IMR-90 (cell line): ENCODE measurements around the gene RASSF7.
A peak's percentile ranks its signal among the peaks of the same experiment; 100 is the strongest.

Experiments used
- BHLHE40 ChIP-seq: fragments of 150-350 bp; IDR thresholded peaks from 2 replicates; pipeline ENCODE4 v1.6.1; 2016; ENCODE audit warnings: mild to moderate bottlenecking, low read depth, low read length
- CEBPB ChIP-seq: IDR thresholded peaks from 2 replicates; pipeline ENCODE4 v1.6.1; 2012; ENCODE audit warnings: low read depth, low read length, improper control_type of control experiment
- CHD1 ChIP-seq: IDR thresholded peaks from 2 replicates; pipeline ENCODE4 v1.6.1; 2012; ENCODE audit warnings: low read depth, low read length, improper control_type of control experiment
- FOS ChIP-seq: fragments of 150-350 bp; IDR thresholded peaks from 2 replicates; pipeline ENCODE4 v1.6.1; 2016; ENCODE audit warnings: low read depth, low read length
- MAZ ChIP-seq: IDR thresholded peaks from 2 replicates; pipeline ENCODE4 v1.6.1; 2012; ENCODE audit warnings: low read depth, mild to moderate bottlenecking, low read length, improper control_type of control experiment, moderate library complexity, borderline replicate concordance
- MXI1 ChIP-seq: IDR thresholded peaks from 2 replicates; pipeline ENCODE4 v1.6.1; 2012; ENCODE audit warnings: low read depth, mild to moderate bottlenecking, low read length, moderate library complexity, borderline replicate concordance
- POLR2A ChIP-seq: IDR thresholded peaks from 2 replicates; pipeline ENCODE4 v1.6.1; 2012; ENCODE audit warnings: mild to moderate bottlenecking, low read depth, low read length
- RAD21 ChIP-seq: IDR thresholded peaks from 2 replicates; pipeline ENCODE4 v1.6.1; 2012; ENCODE audit warnings: low read length, improper control_type of control experiment
- RCOR1 ChIP-seq: IDR thresholded peaks from 2 replicates; pipeline ENCODE4 v1.6.1; 2012; ENCODE audit warnings: mild to moderate bottlenecking, low read length, improper control_type of control experiment; ENCODE audit not compliant: insufficient replicate concordance
- RFX5 ChIP-seq: IDR thresholded peaks from 2 replicates; pipeline ENCODE4 v1.8.0; 2012; ENCODE audit warnings: low read depth, mild to moderate bottlenecking, low read length, moderate library complexity
- SMC3 ChIP-seq: fragments of 150-350 bp; IDR thresholded peaks from 2 replicates; pipeline ENCODE4 v1.6.1; 2016; ENCODE audit warnings: low read depth, mild to moderate bottlenecking, antibody characterized with exemption, low read length, moderate library complexity
- TF ChIP-seq, protein P1 (sequence below): conservative IDR thresholded peaks from 2 replicates; pipeline ENCODE4 v1.5.1; 2012; ENCODE audit warnings: mild to moderate bottlenecking, low read depth, low read length, improper control_type of control experiment
- TF ChIP-seq, protein P2 (sequence below): fragments of 150-350 bp; IDR thresholded peaks from 2 replicates; pipeline ENCODE4 v1.6.1; 2016; ENCODE audit warnings: low read depth, mild to moderate bottlenecking, low read length, moderate library complexity, borderline replicate concordance
- TF ChIP-seq, protein P3 (sequence below): fragments of 150-350 bp; IDR thresholded peaks from 2 replicates; pipeline ENCODE4 v1.6.1; 2017; ENCODE audit warnings: mild to moderate bottlenecking, antibody characterized with exemption, low read length, low read depth

DNA sequence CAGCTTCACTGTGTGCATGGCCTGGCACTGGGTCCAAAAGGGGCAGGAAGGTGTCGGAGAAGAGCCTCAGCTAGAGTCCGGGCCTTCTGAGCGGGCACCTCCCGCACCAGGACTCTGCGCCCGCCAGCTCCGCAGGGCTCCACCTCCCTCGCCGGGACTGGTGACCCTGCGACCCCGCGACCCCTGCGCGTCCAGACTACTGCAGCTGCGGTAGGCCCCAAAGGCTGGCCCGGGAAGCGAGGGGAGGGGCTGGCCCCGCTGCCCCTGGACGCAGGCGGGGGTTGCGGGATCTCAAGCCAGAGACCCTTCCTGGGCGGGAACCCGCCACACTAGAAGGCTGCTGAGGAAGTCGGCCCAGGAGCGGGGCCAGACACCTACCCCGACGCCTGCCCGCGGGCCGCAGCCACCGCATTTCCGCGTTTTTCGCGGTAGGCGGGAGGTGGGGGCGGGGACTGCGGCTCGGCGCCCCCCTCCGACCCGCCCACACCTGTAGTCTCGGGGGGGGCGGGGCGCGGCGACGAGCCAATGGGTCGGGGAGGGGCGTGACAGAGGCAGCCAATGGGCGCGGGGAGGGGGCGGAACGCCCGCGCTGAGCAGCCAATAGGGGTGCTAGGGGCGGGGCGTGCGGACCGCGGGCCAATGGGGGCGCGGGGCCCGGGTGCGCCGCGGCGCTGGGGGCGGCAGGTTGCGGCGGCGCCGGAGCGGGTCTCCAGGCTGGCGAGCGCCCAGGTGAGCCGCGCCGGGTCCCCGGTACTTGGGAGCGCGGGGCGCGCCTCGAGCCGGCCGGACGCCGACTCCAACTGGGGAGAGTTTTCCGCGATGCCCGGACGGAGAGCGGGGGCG lies at the start of gene RASSF7, which contains the start of gene LMNTD2:
- TF ChIP-seq, protein P1, sequence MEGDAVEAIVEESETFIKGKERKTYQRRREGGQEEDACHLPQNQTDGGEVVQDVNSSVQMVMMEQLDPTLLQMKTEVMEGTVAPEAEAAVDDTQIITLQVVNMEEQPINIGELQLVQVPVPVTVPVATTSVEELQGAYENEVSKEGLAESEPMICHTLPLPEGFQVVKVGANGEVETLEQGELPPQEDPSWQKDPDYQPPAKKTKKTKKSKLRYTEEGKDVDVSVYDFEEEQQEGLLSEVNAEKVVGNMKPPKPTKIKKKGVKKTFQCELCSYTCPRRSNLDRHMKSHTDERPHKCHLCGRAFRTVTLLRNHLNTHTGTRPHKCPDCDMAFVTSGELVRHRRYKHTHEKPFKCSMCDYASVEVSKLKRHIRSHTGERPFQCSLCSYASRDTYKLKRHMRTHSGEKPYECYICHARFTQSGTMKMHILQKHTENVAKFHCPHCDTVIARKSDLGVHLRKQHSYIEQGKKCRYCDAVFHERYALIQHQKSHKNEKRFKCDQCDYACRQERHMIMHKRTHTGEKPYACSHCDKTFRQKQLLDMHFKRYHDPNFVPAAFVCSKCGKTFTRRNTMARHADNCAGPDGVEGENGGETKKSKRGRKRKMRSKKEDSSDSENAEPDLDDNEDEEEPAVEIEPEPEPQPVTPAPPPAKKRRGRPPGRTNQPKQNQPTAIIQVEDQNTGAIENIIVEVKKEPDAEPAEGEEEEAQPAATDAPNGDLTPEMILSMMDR, result no peak
- TF ChIP-seq RAD21 (no peak), POLR2A (no peak; the same call in 1 of the 2 replicates), BHLHE40 (no peak), RFX5 (no peak), CHD1 (no peak), RCOR1 (no peak), SMC3 (no peak), CEBPB (no peak), FOS (peak; percentile 58), MXI1 (0 out of 2 replicates have a peak, but pooled peaks have one; percentile 18), MAZ (no peak; the same call in 1 of the 2 replicates)
- TF ChIP-seq, protein P2, sequence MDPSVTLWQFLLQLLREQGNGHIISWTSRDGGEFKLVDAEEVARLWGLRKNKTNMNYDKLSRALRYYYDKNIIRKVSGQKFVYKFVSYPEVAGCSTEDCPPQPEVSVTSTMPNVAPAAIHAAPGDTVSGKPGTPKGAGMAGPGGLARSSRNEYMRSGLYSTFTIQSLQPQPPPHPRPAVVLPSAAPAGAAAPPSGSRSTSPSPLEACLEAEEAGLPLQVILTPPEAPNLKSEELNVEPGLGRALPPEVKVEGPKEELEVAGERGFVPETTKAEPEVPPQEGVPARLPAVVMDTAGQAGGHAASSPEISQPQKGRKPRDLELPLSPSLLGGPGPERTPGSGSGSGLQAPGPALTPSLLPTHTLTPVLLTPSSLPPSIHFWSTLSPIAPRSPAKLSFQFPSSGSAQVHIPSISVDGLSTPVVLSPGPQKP, result no peak
- TF ChIP-seq, protein P3, sequence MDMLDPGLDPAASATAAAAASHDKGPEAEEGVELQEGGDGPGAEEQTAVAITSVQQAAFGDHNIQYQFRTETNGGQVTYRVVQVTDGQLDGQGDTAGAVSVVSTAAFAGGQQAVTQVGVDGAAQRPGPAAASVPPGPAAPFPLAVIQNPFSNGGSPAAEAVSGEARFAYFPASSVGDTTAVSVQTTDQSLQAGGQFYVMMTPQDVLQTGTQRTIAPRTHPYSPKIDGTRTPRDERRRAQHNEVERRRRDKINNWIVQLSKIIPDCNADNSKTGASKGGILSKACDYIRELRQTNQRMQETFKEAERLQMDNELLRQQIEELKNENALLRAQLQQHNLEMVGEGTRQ, result peak; percentile 51
